ENCODE data around the gene AGBL2.
"Not testable (repeated sequence)": the region's sequence is repeated elsewhere in the genome, so short reads cannot be mapped to it uniquely, and the experiment has no call there.

The AGBL2 gene

DNA sequence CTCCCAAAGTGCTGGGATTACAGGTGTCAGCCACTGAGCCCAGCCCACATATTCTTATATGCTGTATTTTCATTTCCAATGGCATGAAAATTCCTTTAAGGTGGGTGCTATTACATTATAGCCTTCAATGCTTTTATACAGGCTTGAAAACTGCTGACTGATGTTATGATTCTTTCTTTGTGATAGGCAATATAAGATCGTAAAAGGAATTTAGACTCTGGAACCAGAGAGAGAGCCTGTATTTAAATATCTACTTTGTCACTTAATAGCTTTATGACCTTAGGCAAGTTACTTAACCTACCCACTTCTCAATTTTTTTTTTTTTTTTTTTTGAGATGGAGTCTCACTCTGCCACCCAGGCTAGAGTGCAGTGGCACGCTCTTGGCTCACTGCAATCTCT lies 26.2 kb downstream of the AGBL2 start:
- no peaks in the 10 kb centered on the region for H3K27me3 ChIP-seq
- no peaks in the 10 kb centered on the region for H3K9me3 ChIP-seq
- H3K36me3 ChIP-seq, result no peaks in the 10 kb centered on the region
- peaks cover 0 to 6% of the 10 kb centered on the region in 2 experiments for H3K4me1 ChIP-seq (ENCODE audit: control insufficient read depth in 1 of 2, insufficient read depth in 1 of 2, low read depth in 1 of 2, low read length in 1 of 2)
- H3K27ac ChIP-seq, result no peak overlapping the region
- H3K4me3 ChIP-seq (ENCODE audit: low read depth in 1 of 2, low read length in 1 of 2), result no peak overlapping the region
- TF ChIP-seq CTCF (IDR thresholded peaks at IDR 0.05), result no peak

GRCh38 chr11:47688111-47688510 lies 27.1 kb downstream of the AGBL2 start:
- no peaks in the 10 kb centered on the region for H3K27me3 ChIP-seq
- no peaks in the 10 kb centered on the region for H3K36me3 ChIP-seq
- H3K4me1 ChIP-seq (ENCODE audit: control insufficient read depth in 1 of 2, insufficient read depth in 1 of 2, low read depth in 1 of 2, low read length in 1 of 2), result peaks cover 0 to 6% of the 10 kb centered on the region in 2 experiments
- TF ChIP-seq CTCF (IDR thresholded peaks at IDR 0.05), result no peak
- no peak overlapping the region for H3K4me3 ChIP-seq (ENCODE audit: low read depth in 1 of 2, low read length in 1 of 2)
- H3K9me3 ChIP-seq, result no peaks in the 10 kb centered on the region
- no peak overlapping the region for H3K27ac ChIP-seq

DNA sequence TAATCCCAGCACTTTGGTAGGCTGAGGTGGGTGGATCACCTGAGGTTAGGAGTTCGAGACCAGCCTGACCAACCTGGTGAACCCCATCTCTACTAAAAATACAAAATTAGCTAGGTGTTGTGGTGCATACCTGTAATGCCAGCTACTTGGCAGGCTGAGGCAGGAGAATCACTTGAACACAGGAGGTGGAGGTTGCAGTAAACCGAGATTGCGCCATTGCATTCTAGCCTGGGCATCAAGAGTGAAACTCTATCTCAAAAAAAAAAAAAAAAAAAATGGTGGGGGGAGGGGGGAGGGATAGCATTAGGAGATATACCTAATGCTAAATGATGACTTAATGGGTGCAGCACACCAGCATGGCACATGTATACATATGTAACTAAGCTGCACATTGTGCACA lies 28.5 kb downstream of the AGBL2 start:
- not testable (repeated sequence) for H3K27me3 ChIP-seq; H3K36me3 ChIP-seq; H3K9me3 ChIP-seq; H3K4me1 ChIP-seq (ENCODE audit: control insufficient read depth in 1 of 2, insufficient read depth in 1 of 2, low read depth in 1 of 2, low read length in 1 of 2); H3K4me3 ChIP-seq (ENCODE audit: low read depth in 1 of 2, low read length in 1 of 2); H3K27ac ChIP-seq

- H3K36me3 ChIP-seq, result no peaks in the 10 kb centered on the region
- H3K4me1 ChIP-seq (ENCODE audit: control insufficient read depth in 1 of 2, insufficient read depth in 1 of 2, low read depth in 1 of 2, low read length in 1 of 2), result peaks cover 0 to 6% of the 10 kb centered on the region in 2 experiments
- H3K27me3 ChIP-seq, result no peaks in the 10 kb centered on the region
- no peak overlapping the region for H3K4me3 ChIP-seq (ENCODE audit: low read depth in 1 of 2, low read length in 1 of 2)
- no peak overlapping the region for H3K27ac ChIP-seq
- TF ChIP-seq CTCF (IDR thresholded peaks at IDR 0.05), result no peak
- no peaks in the 10 kb centered on the region for H3K9me3 ChIP-seq
These were observed 29.0 kb downstream of the AGBL2 start for GRCh38 chr11:47686151-47686550.

GRCh38 chr11:47675851-47676250 lies 39.3 kb downstream of the AGBL2 start:
- TF ChIP-seq CTCF (IDR thresholded peaks at IDR 0.05), result no peak
- H3K4me1 ChIP-seq (ENCODE audit: control insufficient read depth in 1 of 2, insufficient read depth in 1 of 2, low read depth in 1 of 2, low read length in 1 of 2), result no peaks in the 10 kb centered on the region
- no peaks in the 10 kb centered on the region for H3K36me3 ChIP-seq
- no peaks in the 10 kb centered on the region for H3K9me3 ChIP-seq
- no peak overlapping the region for H3K27ac ChIP-seq
- no peaks in the 10 kb centered on the region for H3K27me3 ChIP-seq
- H3K4me3 ChIP-seq (ENCODE audit: low read depth in 1 of 2, low read length in 1 of 2), result no peak overlapping the region

DNA sequence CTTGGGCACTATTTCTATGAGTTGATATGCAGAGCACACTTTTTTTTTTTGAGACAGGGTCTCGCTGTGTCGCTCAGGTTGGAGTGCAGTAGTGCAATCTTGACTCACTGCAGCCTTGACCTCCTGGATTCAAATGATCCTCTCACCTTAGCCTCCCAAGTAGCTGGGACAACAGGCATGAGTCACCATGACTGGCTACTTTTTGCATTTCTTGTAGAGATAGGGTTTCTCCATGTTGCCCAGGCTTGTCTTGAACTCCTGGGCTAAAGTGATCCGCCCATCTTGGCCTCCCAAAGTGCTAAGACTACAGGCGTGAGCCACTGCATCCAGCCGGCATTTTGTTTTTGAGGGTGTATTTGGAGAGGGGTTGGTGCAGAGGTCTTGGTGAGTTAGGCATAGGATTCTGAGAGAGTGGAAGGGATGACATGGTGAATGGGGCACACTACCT lies 42.9 kb downstream of the AGBL2 start:
- no peak overlapping the region for H3K27ac ChIP-seq
- no peaks in the 10 kb centered on the region for H3K4me1 ChIP-seq (ENCODE audit: control insufficient read depth in 1 of 2, insufficient read depth in 1 of 2, low read depth in 1 of 2, low read length in 1 of 2)
- no peak for TF ChIP-seq CTCF (IDR thresholded peaks at IDR 0.05)
- no peak overlapping the region for H3K4me3 ChIP-seq (ENCODE audit: low read depth in 1 of 2, low read length in 1 of 2)
- H3K27me3 ChIP-seq, result no peaks in the 10 kb centered on the region
- no peaks in the 10 kb centered on the region for H3K36me3 ChIP-seq
- H3K9me3 ChIP-seq, result no peaks in the 10 kb centered on the region
